HG02840 (cell line): ENCODE measurements around the gene BCAS1.

Source experiments
- ATAC-seq: cut with Tn5 transposase; IDR thresholded peaks from one replicate; pipeline ENCODE4 v1.9.1; 2021; ENCODE audit warnings: mild to moderate bottlenecking, moderate library complexity, moderate number of reproducible peaks; ENCODE audit not compliant: unreplicated experiment, low FRiP score

Gene BCAS1

GRCh38 chr20:54051068-54051467 is 19.3 kb downstream of the BCAS1 start:
- ATAC-seq = no peak

- no peak for ATAC-seq
These were observed 21.4 kb downstream of the BCAS1 start for GRCh38 chr20:54048891-54049545.

GRCh38 chr20:54048481-54048880 is 21.9 kb downstream of the BCAS1 start:
- ATAC-seq = no peak

- no peak for ATAC-seq
These were observed 22.7 kb downstream of the BCAS1 start for GRCh38 chr20:54047720-54048119.

GRCh38 chr20:54047048-54047447 is 23.3 kb downstream of the BCAS1 start:
- no peak for ATAC-seq

- no peak for ATAC-seq
These were observed 26.2 kb downstream of the BCAS1 start for GRCh38 chr20:54044156-54044555.

- no peak for ATAC-seq
These were observed 27.1 kb downstream of the BCAS1 start for GRCh38 chr20:54043076-54043967.

GRCh38 chr20:54042021-54042420 is 28.4 kb downstream of the BCAS1 start:
- ATAC-seq = no peak

- no peak for ATAC-seq
These were observed 29.1 kb downstream of the BCAS1 start for GRCh38 chr20:54041336-54041735.

- ATAC-seq = no peak
These were observed 29.9 kb downstream of the BCAS1 start for GRCh38 chr20:54040531-54040930.

GRCh38 chr20:54038961-54039360 is 31.4 kb downstream of the BCAS1 start:
- ATAC-seq = no peak

- ATAC-seq = no peak
These were observed 32.9 kb downstream of the BCAS1 start for GRCh38 chr20:54037525-54037924.

GRCh38 chr20:54029643-54030042 is 40.8 kb downstream of the BCAS1 start:
- ATAC-seq = no peak

GRCh38 chr20:54029176-54029575 is 41.2 kb downstream of the BCAS1 start:
- no peak for ATAC-seq

- no peak for ATAC-seq
These were observed 42.0 kb downstream of the BCAS1 start for GRCh38 chr20:54028276-54029011.

- ATAC-seq = no peak
These were observed 42.7 kb downstream of the BCAS1 start for GRCh38 chr20:54027704-54028103.

GRCh38 chr20:54026295-54027064 is 43.9 kb downstream of the BCAS1 start:
- no peak for ATAC-seq

GRCh38 chr20:54025251-54025771 is 45.1 kb downstream of the BCAS1 start:
- no peak for ATAC-seq

- ATAC-seq = no peak
These were observed 47.0 kb downstream of the BCAS1 start for GRCh38 chr20:54023406-54023805.
